AG08396 (cell line): ENCODE measurements around the gene DCD.

ENCODE experiments used
- DNase-seq: peaks from one replicate; pipeline ENCODE4 v3.0.0; 2012; ENCODE audit warnings: low spot score, mixed read lengths

The DCD gene

GRCh38 chr12:54606556-54606955, 41.6 kb downstream of the DCD start:
- no peak for DNase-seq

- no peak for DNase-seq
These were observed 42.8 kb downstream of the DCD start for GRCh38 chr12:54605138-54605970.

DNA sequence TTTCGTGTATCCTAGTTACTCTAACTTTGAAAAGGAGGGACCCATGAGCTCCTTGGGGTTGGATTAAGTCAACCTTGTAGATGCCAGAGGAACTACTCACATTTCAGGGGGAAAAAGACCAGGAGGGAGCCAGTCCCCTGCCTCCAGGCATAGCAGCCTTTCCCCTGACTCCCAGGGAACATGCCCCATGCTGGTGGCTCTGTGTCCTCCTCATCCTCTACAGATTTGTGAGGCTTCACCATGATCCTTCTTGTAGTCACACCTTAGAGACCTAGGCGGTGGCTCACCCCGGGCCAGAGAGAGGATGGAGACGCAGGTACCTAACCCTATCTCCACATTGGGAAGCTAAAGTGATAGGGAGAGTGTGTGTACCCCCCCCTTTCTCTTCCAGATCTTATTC, 43.7 kb downstream of the DCD start:
- no peak for DNase-seq

DNA sequence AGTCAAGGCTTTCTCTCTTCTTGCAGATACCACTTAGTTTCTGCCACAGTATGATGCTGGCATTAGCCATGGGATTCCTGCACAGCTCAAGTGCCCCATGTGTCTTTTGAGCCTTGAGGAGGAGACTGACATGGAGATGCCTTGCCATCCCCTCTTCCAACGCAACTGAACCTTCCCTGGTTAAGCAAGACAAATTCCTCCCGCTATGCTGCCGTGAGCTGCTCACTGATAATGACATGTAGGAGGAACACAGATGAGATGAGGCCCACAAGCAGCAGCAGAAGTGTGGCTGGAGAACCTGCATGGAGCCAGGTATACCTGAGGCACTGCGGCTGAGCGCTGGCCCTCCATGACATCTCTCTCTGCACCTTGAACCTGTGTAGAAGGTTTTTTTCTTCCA, 44.3 kb downstream of the DCD start:
- no peak for DNase-seq

- peak; percentile 73 for DNase-seq
These were observed 44.9 kb downstream of the DCD start for GRCh38 chr12:54603173-54603814.

GRCh38 chr12:54602661-54603060, 45.5 kb downstream of the DCD start:
- DNase-seq: no peak

- no peak for DNase-seq
These were observed 46.3 kb downstream of the DCD start for GRCh38 chr12:54601841-54602240.

DNA sequence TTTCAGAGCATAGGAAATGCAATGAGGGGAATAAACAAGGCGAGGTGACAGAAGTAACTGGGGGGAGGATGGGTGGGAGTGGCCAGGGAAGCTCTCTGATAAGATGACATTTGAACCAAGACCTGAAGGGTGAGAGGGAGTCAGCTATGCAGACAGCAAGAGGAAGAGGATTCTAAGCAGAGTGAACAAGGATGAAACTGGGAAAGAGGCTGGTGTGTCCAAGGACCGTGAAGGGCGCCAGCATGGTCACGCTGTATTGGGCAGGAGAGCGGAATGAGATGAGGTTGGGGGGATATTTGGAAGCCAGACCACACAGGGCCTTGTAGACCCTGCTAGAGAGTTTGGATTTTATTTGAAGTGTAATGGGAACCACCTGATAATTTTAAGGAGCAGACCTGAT, 49.2 kb downstream of the DCD start:
- DNase-seq: no peak

DNA sequence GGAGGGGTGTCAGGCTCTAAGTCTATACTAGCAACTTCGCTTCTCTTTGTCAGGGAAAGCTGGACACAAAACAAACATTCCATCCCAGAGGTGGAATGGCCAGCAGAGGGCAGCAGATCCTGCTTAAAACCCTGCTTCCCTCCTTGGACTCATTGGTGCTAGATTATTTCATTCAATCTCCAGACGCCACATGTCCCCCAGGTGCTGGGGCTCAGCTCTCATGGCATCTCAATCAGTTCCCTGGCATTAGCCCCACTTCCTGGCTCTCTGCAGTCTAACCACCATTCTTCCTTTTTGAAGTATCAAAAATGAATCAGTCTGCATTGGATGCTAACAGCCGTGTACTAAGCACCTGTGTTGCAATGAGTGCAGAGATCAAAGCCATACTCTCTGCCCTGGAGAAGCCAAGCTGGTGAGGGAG, 51.6 kb downstream of the DCD start:
- peak; percentile 73 for DNase-seq

- no peak for DNase-seq
These were observed 52.7 kb downstream of the DCD start for GRCh38 chr12:54595471-54595870.
